T-helper 22 cell (primary cell): Measurements from ENCODE around the gene RAB3GAP2.
"Not testable (repeated sequence)": the region's sequence is repeated elsewhere in the genome, so short reads cannot be mapped to it uniquely, and the experiment has no call there.

Experiments used
- DNase-seq: peaks from one replicate; pipeline ENCODE4 v3.0.0-alpha.2; 2020; ENCODE audit warnings: low read depth

RAB3GAP2 gene

DNA sequence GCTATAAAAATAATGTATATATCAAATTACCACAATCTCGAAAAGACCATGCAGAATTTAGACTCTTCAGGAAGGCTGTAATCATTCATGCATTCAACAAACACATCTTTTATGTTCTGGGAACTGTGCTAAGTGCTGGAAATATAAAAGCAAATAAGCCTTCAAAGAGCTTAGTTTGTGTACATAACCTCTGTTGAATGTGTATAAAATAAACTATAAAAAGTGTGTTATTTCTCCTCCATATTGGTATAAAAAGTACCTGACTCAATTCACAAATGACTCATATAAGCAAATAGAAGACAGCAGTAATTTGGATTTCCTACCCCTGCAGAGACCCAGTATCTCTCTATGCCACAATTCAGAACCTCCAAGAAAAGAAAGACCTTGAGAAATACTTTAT, 36.8 kb downstream of the RAB3GAP2 start:
- no peak for DNase-seq

DNA sequence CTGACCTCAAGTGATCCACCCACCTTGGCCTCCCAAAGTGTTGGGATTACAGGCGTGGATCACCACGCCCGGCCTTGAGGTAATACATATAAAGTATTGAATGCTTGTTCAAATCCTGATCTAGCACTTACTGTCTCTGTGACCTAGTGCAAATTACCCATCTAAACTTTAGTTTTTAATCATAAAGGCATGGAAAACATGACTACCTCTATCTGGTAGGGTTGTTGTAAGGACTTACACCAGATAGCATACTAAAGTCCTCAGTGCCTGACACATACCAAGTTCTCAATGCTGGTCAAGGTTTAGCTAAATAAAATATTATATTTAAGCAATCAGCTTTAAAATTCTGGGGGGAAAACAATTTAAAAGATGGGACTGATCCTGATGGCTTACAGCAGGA, 38.3 kb downstream of the RAB3GAP2 start:
- no peak for DNase-seq

DNA sequence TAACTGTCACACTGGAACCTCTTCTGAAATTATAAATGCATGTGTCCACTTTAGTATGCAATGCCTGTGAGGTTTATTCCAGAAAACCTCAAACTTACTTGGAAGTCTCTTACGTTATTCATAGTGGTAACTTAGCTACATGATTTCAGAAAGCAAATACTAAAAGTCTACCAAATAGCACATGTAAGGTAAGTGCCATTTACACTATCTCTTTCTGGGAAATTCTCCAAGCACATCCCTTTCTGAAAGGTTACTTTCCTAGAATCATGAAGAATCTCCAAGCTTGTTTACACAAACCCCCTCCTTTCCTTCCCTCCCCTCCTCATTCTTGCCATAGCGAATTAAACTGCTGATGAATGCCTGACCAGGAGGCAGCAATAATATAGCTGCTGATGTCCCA, 42.5 kb downstream of the RAB3GAP2 start:
- no peak for DNase-seq

DNA sequence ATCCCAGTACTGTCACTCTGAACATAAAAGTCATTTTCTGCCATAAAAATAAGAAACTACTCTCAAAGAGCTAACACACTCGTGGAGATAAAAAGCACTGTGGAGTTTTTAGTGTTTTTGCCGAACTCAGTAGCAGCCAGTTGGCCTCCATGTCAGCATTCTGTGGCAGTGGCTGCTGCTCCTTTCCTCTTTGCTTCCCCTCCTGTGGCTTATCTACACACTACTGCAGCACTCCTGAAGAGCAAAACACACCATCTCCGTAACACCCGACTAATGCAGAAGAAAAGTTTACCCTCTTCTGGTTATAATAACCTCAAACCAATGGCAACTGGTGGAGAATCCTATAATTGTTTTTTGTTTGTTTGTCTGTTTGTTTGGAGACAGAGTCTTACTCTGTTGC, 44.9 kb downstream of the RAB3GAP2 start:
- no peak for DNase-seq

DNA sequence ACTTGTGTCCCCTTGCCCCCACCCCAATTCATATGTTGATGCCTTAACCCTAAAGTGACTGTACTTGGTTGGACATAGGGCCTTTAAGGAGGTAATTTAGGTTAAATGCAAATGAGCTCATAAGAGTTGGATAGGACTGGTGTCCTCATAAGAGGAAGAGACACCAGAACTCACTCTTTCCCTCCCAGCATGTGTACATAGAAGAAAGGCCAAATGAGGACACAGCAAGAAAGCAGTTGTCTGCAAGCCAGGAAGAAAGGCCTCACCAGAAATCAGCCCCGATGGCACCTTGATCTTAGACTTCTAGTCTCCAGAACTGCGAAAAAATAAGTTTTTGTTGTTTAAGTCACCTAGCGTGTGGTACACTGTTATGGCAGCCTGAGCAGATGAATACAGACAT, 45.5 kb downstream of the RAB3GAP2 start:
- no peak for DNase-seq

DNA sequence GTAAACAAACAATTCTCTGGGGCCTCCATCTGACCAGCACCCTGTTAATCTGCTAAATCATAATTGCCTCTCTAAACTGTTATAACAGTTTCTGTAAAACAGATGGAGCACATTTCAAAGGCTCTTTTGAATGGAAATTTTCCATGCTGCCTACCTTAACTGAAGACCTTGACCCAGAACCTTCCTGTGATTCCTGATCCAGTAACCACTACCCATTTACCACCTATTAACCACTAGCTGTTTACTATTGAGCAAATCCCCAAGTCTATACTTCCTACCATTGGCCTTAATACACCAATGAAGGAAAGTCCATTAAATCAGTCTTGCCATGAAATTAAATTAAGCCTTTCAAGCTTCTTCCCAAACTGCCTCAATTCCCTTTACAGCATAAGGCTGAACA, 46.3 kb downstream of the RAB3GAP2 start:
- no peak for DNase-seq

DNA sequence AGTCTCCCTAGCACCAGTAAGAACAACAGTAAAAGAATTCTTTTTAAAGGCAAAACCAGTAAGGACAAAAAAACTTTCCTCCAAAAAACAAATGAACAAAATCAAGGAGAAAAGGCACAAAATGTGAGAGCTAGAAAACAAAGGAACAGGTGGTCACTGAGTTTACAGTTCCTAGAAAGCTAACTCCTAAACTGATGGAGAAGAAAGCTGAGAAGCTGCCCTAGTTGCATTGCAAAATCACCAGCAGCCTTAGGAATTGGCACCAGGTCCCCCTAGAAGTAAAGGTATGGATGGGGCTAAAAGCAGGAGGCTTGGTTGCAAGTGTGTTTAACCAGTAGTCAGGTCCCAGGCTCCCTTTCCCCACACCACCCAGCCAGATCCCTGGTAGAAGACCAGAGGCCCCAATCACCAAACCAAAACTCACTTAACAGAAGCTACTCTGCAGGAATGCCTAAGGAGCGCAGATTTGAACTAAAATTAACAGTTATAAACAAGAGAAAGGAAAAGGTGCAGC, 47.6 kb downstream of the RAB3GAP2 start:
- no peak for DNase-seq

DNA sequence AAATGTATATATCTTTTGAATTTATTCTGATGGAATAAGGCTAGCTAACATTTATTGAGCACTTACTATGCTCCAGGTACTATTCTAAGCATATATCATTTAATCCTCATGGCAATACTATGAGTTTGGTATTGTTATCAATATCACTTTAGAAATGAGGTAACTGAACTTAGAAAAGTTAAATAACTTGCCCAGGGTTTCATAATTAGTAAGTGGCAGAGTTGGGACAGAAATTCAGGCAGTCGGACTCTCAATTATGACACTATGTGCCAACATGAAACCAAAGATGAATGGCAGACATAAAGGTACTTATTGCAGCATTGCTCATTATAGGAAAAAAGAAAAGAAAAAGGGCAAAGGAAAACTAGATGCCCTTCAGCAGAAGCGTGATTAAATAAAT, 48.2 kb downstream of the RAB3GAP2 start:
- no peak for DNase-seq

DNA sequence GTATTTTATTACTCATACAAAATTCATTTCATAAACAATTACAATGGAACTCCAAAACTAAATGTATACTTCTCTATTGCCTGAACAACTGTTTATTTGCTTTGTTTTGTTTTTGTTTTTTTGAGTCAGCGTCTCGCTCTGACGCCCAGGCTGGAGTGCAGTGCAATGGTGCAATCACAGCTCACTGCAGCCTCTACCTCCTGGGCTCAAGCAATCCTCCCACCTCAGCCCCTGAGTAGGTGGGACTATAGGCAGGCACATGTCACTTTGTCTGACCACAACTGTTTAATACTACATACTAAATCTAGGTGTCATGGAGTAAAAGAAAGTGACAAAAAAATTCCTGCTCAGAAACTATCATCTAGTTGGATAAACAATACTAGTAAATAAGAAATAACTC, 49.3 kb downstream of the RAB3GAP2 start:
- no peak for DNase-seq

DNA sequence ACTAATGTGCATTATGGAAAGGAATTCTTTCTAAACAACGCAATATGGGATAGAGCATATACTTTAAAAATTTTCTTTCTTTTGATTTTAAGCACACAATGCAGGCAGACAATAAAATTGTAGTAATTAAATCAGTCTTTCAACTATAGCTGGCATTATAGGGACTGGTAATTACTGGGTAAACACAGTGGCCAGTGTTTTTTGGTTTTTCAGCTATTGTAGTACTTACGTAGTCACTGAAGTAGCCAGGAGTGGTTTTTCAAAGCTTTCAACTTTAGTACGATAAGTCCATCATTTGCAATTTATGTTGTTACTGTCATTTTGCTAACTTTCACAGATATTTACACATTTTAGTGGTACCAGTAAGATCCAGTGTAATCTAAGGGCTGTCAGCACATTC, 50.6 kb downstream of the RAB3GAP2 start:
- DNase-seq = no peak

DNA sequence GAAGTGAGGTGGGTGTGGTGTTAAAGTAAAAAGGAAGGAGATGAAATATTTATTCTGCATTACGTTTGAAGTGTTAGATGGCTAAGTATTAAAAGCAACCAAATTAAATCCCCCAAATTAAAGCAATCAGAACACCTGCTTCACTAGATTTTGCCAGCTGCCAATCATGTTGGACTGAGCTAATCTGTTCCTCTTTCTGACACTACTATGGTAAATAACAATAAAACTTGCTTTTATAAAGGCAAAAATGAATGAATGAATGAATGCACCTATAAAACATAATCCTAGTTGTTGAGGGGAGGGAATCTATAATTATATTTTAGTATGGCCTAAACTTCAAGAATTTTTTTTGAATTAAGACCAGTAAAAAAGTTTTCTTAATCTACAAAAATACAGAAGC, 51.0 kb downstream of the RAB3GAP2 start:
- DNase-seq = no peak

DNA sequence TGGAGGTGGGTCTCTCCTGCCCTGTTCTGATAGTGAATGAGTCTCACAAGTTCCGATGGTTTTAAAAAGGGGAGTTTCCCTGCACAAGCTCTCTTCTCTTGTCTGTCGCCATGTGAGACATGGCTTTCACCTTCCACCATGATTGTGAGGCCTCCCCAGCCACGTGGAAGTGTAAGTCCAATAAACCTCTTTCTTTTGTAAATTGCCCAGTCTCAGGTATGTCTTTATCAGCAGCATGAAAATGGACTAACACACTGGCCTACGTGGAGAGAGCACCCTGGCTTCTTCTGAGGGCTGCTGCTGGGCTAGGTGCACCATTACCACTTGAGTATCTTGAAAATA, 51.6 kb downstream of the RAB3GAP2 start:
- DNase-seq = not testable (repeated sequence)

DNA sequence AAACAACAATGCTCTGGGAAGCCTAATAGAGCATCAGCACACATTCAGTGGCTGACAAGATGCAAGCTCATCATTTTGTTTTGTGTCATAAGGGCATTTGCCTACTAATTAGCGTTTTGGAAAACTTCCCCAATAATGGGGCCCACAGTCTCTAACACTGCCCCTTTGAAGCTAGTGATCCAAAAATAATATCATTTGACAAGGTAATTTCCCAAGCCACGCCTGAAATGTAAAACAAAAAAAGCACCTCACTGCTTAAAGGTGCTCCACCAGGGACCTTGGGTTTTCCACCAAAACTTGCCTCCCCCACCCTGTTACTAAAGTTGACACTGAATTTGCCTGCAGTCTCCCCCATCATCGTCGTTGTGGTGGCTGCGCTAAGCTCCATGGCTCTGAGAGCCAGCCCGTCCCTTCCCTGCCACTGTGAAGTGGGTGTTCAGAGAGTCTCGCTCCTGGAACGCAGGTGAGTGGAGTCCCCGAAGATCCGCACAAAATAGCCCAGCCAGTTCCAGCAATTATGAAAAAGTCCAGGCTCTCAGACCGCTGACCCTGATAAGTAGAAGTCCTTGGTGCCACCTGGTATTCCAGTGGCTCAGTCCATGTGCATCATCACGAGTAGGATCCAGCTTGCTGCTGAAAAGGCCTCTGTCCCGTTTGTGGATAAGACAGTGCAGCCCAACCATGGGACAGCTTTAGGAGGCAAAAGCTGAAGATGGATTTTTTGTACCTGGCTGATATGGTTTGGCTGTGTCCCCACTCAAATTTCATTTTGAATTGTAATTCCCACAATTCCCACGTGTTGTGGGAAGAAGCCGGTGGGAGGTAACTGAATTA, 52.2 kb downstream of the RAB3GAP2 start:
- no peak for DNase-seq

DNA sequence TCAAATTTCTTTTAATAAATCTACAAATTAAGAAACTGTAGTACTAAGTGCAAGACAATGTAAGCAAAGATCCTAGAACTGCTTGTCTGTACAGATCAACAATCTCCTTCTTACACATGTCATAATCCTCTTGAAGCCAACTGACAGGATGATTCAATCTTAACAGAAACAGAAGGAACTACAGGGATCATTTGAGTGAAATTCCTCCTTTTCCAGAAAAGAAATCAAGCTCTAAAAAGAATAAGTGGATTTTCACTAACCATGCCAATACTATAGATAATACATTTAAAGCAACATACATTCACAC, 53.2 kb downstream of the RAB3GAP2 start:
- DNase-seq = no peak

DNA sequence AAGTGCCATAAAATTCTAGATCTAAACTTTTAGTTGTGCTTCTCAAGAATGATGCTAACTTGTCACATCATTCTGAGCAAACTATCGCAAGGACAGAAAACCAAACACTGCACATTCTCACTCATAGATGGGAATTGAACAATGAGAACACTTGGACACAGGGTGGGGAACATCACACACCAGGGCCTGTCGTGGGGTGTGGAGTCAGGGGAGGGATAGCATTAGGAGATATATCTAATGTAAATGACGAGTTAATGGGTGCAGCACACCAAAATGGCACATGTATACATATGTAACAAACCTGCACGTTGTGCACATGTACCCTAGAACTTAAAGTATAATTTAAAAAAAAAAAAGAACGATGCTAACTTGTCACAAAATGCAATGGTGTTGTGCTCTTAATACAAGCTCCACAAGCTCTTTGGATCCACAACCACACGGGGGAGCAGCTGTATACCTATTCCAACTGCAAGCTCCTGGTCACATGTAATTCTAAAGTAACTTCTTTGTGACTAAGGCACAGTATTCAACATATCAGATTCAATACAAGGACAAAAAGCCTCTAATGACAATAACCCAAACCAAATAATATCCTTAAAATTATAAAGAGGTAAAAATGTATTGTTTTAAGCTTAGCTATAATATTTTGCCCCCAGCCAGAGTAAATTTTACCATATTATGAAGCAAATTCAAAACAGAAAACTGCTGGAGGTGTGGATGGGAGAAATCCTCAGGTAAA, 53.7 kb downstream of the RAB3GAP2 start:
- not testable (repeated sequence) for DNase-seq

DNA sequence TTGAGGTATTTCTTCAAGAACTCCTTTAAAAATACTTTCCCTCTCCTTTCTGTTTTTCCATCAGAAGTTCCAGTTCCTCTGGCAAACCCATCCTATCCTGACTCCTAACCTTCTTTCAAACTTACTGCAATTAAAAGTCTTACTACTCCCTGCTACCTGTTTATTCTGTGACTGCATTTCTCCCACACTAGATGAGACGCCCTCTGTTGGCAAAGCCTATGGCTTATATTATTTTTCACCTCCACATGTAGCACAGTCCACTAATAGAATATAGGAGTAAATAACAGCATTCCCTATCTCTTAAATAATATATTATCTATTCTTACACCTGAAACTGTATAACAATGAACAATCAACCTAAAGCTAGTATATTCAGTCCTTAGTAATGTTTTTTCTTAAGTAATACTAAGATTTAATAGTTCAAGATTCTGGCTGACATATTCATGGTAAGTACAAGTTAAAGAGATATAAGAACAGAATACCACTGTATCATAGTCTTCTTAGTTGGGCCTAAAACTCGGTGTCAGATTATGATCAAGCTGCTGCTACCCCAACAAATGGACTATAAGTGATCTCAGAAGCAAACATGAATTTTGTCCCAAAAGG, 54.8 kb downstream of the RAB3GAP2 start:
- no peak for DNase-seq

DNA sequence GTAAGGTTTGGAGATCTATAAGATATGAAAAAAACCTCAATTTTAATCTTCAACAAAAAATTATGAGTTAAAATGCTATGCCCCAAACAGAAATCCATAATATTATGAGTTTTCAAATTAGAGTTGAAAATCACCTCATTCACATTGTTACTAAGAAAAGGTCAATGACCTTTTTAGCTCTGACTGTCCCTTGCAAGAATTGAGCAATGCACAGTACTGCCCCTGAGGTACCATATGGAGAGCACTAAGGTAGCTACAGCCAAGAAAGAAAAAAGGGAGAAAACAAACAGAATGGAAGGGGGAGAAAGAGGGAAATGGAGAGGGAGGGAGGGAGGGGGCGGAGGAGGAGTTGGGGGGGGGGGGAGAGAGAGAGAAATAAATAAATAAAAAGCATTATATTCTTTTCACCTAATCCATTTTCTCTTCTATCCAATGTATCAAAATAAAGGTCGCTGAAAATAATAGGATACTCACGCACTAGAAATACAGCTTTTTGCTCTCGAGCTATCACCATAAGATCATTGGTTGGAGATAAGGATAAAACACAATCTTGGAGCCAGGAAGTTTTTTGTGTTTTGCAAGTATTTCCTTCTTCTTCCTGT, 58.8 kb downstream of the RAB3GAP2 start:
- DNase-seq = no peak

DNA sequence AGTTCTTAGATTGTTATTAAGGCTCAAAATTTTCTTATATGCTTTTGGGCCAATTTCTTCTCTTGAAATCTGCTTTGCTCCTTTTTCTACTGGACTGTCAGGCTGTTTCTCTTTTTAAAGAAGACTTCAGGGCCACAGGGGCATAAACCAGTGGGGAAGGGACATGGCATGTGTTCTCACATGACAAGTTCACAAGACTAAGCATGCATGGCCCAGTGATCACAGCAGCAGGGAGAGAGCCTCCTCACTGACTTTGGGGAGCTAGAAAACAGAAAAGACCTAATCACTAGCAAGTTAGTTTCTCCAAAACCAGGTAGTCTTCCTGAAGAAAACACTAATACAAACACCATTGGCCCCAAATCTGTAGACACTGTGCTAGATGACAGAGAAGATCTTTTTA, 64.8 kb downstream of the RAB3GAP2 start:
- no peak for DNase-seq

DNA sequence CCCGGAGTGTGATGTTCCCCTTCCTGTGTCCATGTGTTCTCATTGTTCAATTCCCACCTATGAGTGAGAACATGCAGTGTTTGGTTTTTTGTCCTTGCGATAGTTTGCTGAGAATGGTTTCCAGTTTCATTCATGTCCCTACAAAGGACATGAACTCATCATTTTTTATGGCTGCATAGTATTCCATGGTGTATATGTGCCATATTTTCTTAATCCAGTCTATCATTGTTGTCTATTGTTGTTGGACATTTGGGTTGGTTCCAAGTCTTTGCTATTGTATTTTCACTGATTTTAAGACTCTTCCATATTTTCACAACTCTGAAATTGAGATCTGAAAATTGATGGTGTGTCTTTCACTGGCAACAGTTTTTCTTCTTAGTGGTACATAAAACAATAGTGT, 67.5 kb downstream of the RAB3GAP2 start:
- DNase-seq = not testable (repeated sequence)

DNA sequence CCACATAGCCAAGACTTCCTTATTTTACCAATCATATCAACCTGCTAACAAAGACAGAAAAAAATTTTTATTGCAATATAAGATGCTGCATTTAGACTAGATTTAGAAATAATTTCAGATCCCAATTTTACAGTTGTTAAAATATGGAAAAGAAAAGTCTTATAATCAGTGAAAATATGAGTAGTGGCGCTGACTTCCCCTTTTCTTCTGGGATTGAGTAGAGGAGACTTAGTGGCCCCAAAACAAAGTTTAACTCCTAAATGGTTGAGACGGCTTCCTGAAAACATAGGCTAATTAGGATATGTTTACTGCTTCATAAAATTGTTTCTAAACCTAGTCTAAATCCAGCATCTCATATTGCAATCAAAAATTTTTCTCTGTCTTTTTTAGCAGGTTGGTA, 68.4 kb downstream of the RAB3GAP2 start:
- no peak for DNase-seq

DNA sequence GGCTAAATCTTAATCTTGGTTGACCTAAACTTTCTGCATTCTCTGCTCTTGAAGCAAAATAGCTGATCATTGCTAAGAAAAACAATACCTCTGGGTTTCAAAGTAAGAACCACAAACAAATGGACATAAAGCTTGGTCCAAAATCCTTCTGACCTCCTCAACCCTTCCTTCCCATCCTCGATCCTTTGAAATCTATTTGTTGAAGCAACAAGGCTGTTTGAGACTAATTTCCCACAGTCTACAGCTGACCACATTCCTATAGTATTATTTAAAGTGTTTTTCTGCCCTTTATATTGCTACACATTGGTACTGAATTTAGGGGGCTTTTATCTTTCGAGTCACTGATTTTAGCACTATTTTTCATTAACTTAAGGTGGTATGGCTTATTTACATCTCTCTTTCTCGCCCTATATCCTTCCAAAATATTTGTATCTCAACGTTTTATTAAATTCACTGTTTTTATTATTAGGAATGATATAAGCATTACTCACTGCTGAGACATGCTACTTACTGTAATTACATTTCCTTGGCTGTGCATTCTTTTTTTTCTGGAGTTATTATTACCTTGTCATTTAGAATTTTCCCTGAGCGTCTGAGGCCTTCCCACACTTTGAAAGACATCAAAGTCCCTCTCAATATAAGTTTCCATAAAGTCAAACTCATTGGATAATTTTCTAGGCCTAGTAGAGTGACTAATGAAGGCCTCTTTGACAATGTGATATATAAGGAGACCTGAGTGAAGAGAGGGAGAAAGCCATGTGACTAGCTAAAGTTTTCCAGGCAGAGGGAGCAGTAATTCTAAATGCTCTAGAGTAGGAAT, 73.9 kb downstream of the RAB3GAP2 start:
- no peak for DNase-seq

DNA sequence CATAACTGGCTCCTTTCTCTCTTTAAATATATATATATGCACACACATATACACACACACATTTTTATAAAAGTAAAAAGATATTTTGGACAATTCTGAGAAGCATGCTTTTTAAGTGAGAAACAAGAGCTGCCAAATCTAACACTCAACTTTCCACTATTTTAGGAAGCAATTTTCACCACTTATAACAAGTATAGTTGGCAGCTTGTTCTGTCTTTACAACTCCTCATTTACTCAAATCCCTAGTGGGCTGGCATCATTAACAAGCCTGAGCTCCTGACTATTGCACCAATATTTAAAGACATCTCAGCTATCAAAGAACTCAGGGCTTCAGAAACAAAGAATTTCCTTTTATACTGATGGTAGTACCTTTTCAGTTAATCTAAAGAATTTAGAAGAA, 76.6 kb downstream of the RAB3GAP2 start:
- DNase-seq = no peak
